ENCODE results near the gene GAS7.

Gene GAS7

GRCh38 chr17:9938764-9939163 lies 259.6 kb downstream of the GAS7 start:
- Histone ChIP-seq H3K9me3 (ENCODE audit: control insufficient read depth, low read length) (peaks cover 7% of the 10 kb centered on the region), H3K36me3 (ENCODE audit: control insufficient read depth, insufficient read depth, low read length) (peaks cover 41% of the 10 kb centered on the region), H3K27ac (ENCODE audit: low read depth, low read length, severe bottlenecking) (no peak overlapping the region), H3K4me1 (ENCODE audit: control insufficient read depth, insufficient read depth, low read length, poor library complexity, severe bottlenecking) (no peaks in the 10 kb centered on the region), H3K4me3 (ENCODE audit: extremely low read depth, insufficient read depth, low read length, poor library complexity, severe bottlenecking) (no peak overlapping the region)
- WGBS, 2 experiments (ENCODE audit: insufficient coverage in 2 of 2) = no CpG with 5 or more reads among the region's 1 CpG

- peaks cover 40% of the 10 kb centered on the region for H3K36me3 ChIP-seq (ENCODE audit: control insufficient read depth, insufficient read depth, low read length)
- H3K4me3 ChIP-seq (ENCODE audit: extremely low read depth, insufficient read depth, low read length, poor library complexity, severe bottlenecking) = no peak overlapping the region
- WGBS, 2 experiments (ENCODE audit: insufficient coverage in 2 of 2) = 94 to 99% methylated on average over 3 to 7 of the region's 9 CpGs
- H3K27ac ChIP-seq (ENCODE audit: low read depth, low read length, severe bottlenecking) = no peak overlapping the region
- H3K4me1 ChIP-seq (ENCODE audit: control insufficient read depth, insufficient read depth, low read length, poor library complexity, severe bottlenecking) = no peaks in the 10 kb centered on the region
- peaks cover 7% of the 10 kb centered on the region for H3K9me3 ChIP-seq (ENCODE audit: control insufficient read depth, low read length)
Observed at GRCh38 chr17:9937901-9938300, 260.5 kb downstream of the GAS7 start.

- Histone ChIP-seq H3K27ac (ENCODE audit: low read depth, low read length, severe bottlenecking) (no peak overlapping the region), H3K9me3 (ENCODE audit: control insufficient read depth, low read length) (peaks cover 7% of the 10 kb centered on the region), H3K4me3 (ENCODE audit: extremely low read depth, insufficient read depth, low read length, poor library complexity, severe bottlenecking) (no peak overlapping the region), H3K4me1 (ENCODE audit: control insufficient read depth, insufficient read depth, low read length, poor library complexity, severe bottlenecking) (no peaks in the 10 kb centered on the region), H3K36me3 (ENCODE audit: control insufficient read depth, insufficient read depth, low read length) (peaks cover 34% of the 10 kb centered on the region)
- 90 to 94% methylated on average over 12 of the region's 13 CpGs for WGBS, 2 experiments (ENCODE audit: insufficient coverage in 2 of 2)
Observed at GRCh38 chr17:9937241-9937761, 261.1 kb downstream of the GAS7 start.

GRCh38 chr17:9936095-9936494 lies 262.3 kb downstream of the GAS7 start:
- Histone ChIP-seq H3K9me3 (ENCODE audit: control insufficient read depth, low read length) (peaks cover 7% of the 10 kb centered on the region), H3K4me3 (ENCODE audit: extremely low read depth, insufficient read depth, low read length, poor library complexity, severe bottlenecking) (no peak overlapping the region), H3K36me3 (ENCODE audit: control insufficient read depth, insufficient read depth, low read length) (peaks cover 30% of the 10 kb centered on the region), H3K27ac (ENCODE audit: low read depth, low read length, severe bottlenecking) (no peak overlapping the region), H3K4me1 (ENCODE audit: control insufficient read depth, insufficient read depth, low read length, poor library complexity, severe bottlenecking) (peaks cover 2% of the 10 kb centered on the region)
- WGBS, 2 experiments (ENCODE audit: insufficient coverage in 2 of 2) = 78 to 93% methylated on average over 1 to 2 of the region's 3 CpGs

GRCh38 chr17:9935408-9935807 lies 263.0 kb downstream of the GAS7 start:
- peaks cover 2% of the 10 kb centered on the region for H3K4me1 ChIP-seq (ENCODE audit: control insufficient read depth, insufficient read depth, low read length, poor library complexity, severe bottlenecking)
- H3K9me3 ChIP-seq (ENCODE audit: control insufficient read depth, low read length) = peaks cover 7% of the 10 kb centered on the region
- no peak overlapping the region for H3K4me3 ChIP-seq (ENCODE audit: extremely low read depth, insufficient read depth, low read length, poor library complexity, severe bottlenecking)
- peaks cover 23% of the 10 kb centered on the region for H3K36me3 ChIP-seq (ENCODE audit: control insufficient read depth, insufficient read depth, low read length)
- H3K27ac ChIP-seq (ENCODE audit: low read depth, low read length, severe bottlenecking) = no peak overlapping the region
- WGBS, 2 experiments (ENCODE audit: insufficient coverage in 2 of 2) = 92 to 95% methylated on average over 5 of the region's 6 CpGs

GRCh38 chr17:9934331-9934730 lies 264.1 kb downstream of the GAS7 start:
- H3K27ac ChIP-seq (ENCODE audit: low read depth, low read length, severe bottlenecking) = no peak overlapping the region
- H3K36me3 ChIP-seq (ENCODE audit: control insufficient read depth, insufficient read depth, low read length) = peaks cover 15% of the 10 kb centered on the region
- WGBS, 2 experiments (ENCODE audit: insufficient coverage in 2 of 2) = 93 to 96% methylated on average over 6 of the region's 7 CpGs
- peaks cover 7% of the 10 kb centered on the region for H3K9me3 ChIP-seq (ENCODE audit: control insufficient read depth, low read length)
- H3K4me3 ChIP-seq (ENCODE audit: extremely low read depth, insufficient read depth, low read length, poor library complexity, severe bottlenecking) = no peak overlapping the region
- peaks cover 2% of the 10 kb centered on the region for H3K4me1 ChIP-seq (ENCODE audit: control insufficient read depth, insufficient read depth, low read length, poor library complexity, severe bottlenecking)

GRCh38 chr17:9932491-9932890 lies 265.9 kb downstream of the GAS7 start:
- H3K36me3 ChIP-seq (ENCODE audit: control insufficient read depth, insufficient read depth, low read length) = peaks cover 6% of the 10 kb centered on the region
- H3K9me3 ChIP-seq (ENCODE audit: control insufficient read depth, low read length) = no peaks in the 10 kb centered on the region
- H3K4me3 ChIP-seq (ENCODE audit: extremely low read depth, insufficient read depth, low read length, poor library complexity, severe bottlenecking) = no peak overlapping the region
- peaks cover 2% of the 10 kb centered on the region for H3K4me1 ChIP-seq (ENCODE audit: control insufficient read depth, insufficient read depth, low read length, poor library complexity, severe bottlenecking)
- no peak overlapping the region for H3K27ac ChIP-seq (ENCODE audit: low read depth, low read length, severe bottlenecking)
- WGBS, 2 experiments (ENCODE audit: insufficient coverage in 2 of 2) = 100% methylated on average over 1 of the region's 2 CpGs

GRCh38 chr17:9931144-9931741 lies 267.2 kb downstream of the GAS7 start:
- H3K9me3 ChIP-seq (ENCODE audit: control insufficient read depth, low read length) = no peaks in the 10 kb centered on the region
- H3K4me1 ChIP-seq (ENCODE audit: control insufficient read depth, insufficient read depth, low read length, poor library complexity, severe bottlenecking) = peaks cover 2% of the 10 kb centered on the region
- H3K36me3 ChIP-seq (ENCODE audit: control insufficient read depth, insufficient read depth, low read length) = peaks cover 6% of the 10 kb centered on the region
- H3K4me3 ChIP-seq (ENCODE audit: extremely low read depth, insufficient read depth, low read length, poor library complexity, severe bottlenecking) = no peak overlapping the region
- WGBS, 2 experiments (ENCODE audit: insufficient coverage in 2 of 2) = 66 to 77% methylated on average over 4 to 6 of the region's 12 CpGs
- H3K27ac ChIP-seq (ENCODE audit: low read depth, low read length, severe bottlenecking) = no peak overlapping the region

GRCh38 chr17:9929871-9930270 lies 268.5 kb downstream of the GAS7 start:
- Histone ChIP-seq H3K36me3 (ENCODE audit: control insufficient read depth, insufficient read depth, low read length) (peaks cover 6% of the 10 kb centered on the region), H3K27ac (ENCODE audit: low read depth, low read length, severe bottlenecking) (no peak overlapping the region), H3K4me1 (ENCODE audit: control insufficient read depth, insufficient read depth, low read length, poor library complexity, severe bottlenecking) (peaks cover 2% of the 10 kb centered on the region), H3K9me3 (ENCODE audit: control insufficient read depth, low read length) (no peaks in the 10 kb centered on the region), H3K4me3 (ENCODE audit: extremely low read depth, insufficient read depth, low read length, poor library complexity, severe bottlenecking) (no peak overlapping the region)
- 93 to 98% methylated on average over 3 to 5 of the region's 8 CpGs for WGBS, 2 experiments (ENCODE audit: insufficient coverage in 2 of 2)

GRCh38 chr17:9928601-9929333 lies 269.6 kb downstream of the GAS7 start:
- Histone ChIP-seq H3K27ac (ENCODE audit: low read depth, low read length, severe bottlenecking) (no peak overlapping the region), H3K36me3 (ENCODE audit: control insufficient read depth, insufficient read depth, low read length) (peaks cover under 1% of the 10 kb centered on the region), H3K4me1 (ENCODE audit: control insufficient read depth, insufficient read depth, low read length, poor library complexity, severe bottlenecking) (peaks cover 2% of the 10 kb centered on the region), H3K9me3 (ENCODE audit: control insufficient read depth, low read length) (no peaks in the 10 kb centered on the region), H3K4me3 (ENCODE audit: extremely low read depth, insufficient read depth, low read length, poor library complexity, severe bottlenecking) (no peak overlapping the region)
- WGBS, 2 experiments (ENCODE audit: insufficient coverage in 2 of 2) = 51 to 59% methylated on average over 6 to 11 of the region's 13 CpGs
